Activated CD4-positive, alpha-beta T cell treated with anti-CD3 and anti-CD28 coated beads, Interleukin-2, amount 10 ng/mL, durations not matched to agents 7 days and 5 days (primary cell): Measurements from ENCODE around the gene ANGPTL8. TPM values are rescaled to one million over a fixed set of nuclear protein-coding genes. Genes with fewer than 3 reads are reported as not detected.

Experiments
- CTCF ChIA-PET: fragments of 350-600 bp; sonication (Branson Sonifier 250); formaldehyde crosslinking; loops from one replicate; lab custom pipeline; 2021; ENCODE audit warnings: antibody characterized with exemption; lab: Charles Lee
- POLR2A ChIA-PET: fragments of 350-600 bp; sonication (Branson Sonifier 250); formaldehyde crosslinking; loops from one replicate; lab custom pipeline; 2021; ENCODE audit warnings: antibody characterized with exemption; lab: Charles Lee
- DNase-seq: peaks from one replicate; pipeline ENCODE4 v3.0.0-alpha.2; 2020
- H3K27ac Mint-ChIP-seq: one replicate; pipeline ENCODE4 v1.8.0; 2021; ENCODE audit warnings: mild to moderate bottlenecking, moderate library complexity, mixed read lengths
- H3K27me3 Mint-ChIP-seq: one replicate; pipeline ENCODE4 v1.8.0; 2021; ENCODE audit warnings: mixed read lengths
- H3K36me3 Mint-ChIP-seq: one replicate; pipeline ENCODE4 v1.8.0; 2021; ENCODE audit warnings: low read depth, mixed read lengths
- H3K4me1 Mint-ChIP-seq: one replicate; pipeline ENCODE4 v1.8.0; 2021; ENCODE audit warnings: mixed read lengths
- H3K4me3 Mint-ChIP-seq: one replicate; pipeline ENCODE4 v1.8.0; 2021; ENCODE audit warnings: mild to moderate bottlenecking, moderate library complexity, mixed read lengths
- H3K9me3 Mint-ChIP-seq: one replicate; pipeline ENCODE4 v1.8.0; 2021; ENCODE audit warnings: mixed read lengths
- total RNA-seq, 2 experiments: library from RNA; stranded (reverse); gene quantifications; one replicate each; pipeline ENCODE4 v1.2.3, GENCODE V29; 2021

Gene ANGPTL8
- total RNA-seq, 2 experiments from 2014 or later = not detected

GRCh38 chr19:11208561-11209471, 30.6 kb upstream of the ANGPTL8 start:
- no peaks in the 10 kb centered on the region for H3K36me3 Mint-ChIP-seq
- POLR2A ChIA-PET = no interaction called here
- H3K4me1 Mint-ChIP-seq = no peaks in the 10 kb centered on the region
- CTCF ChIA-PET = interaction anchor here (0.5 kb wide), 1 partner anchor 9 kb away, joined by 3 read pairs; no protein-coding TSS in a partner anchor
- H3K27me3 Mint-ChIP-seq = peaks cover 7% of the 10 kb centered on the region
- no peak overlapping the region for H3K4me3 Mint-ChIP-seq
- no peaks in the 10 kb centered on the region for H3K9me3 Mint-ChIP-seq
- H3K27ac Mint-ChIP-seq = no peak overlapping the region
- no peak for DNase-seq

- Mint-ChIP-seq H3K4me1 (no peaks in the 10 kb centered on the region), H3K27ac (peak overlapping the region; percentile 46), H3K27me3 (peaks cover 2% of the 10 kb centered on the region), H3K4me3 (no peak overlapping the region), H3K36me3 (no peaks in the 10 kb centered on the region), H3K9me3 (no peaks in the 10 kb centered on the region)
- DNase-seq = no peak
- ChIA-PET POLR2A (no interaction called here), CTCF (interaction anchor here (0.6 kb wide), 1 partner anchor 273 kb away, joined by 3 read pairs; no protein-coding TSS in a partner anchor)
Measured at GRCh38 chr19:11209839-11210655, 29.4 kb upstream of the ANGPTL8 start.

- DNase-seq = no peak
- ChIA-PET POLR2A (no interaction called here), CTCF (no interaction called here)
- no peaks in the 10 kb centered on the region for H3K4me1 Mint-ChIP-seq
- H3K4me3 Mint-ChIP-seq = no peak overlapping the region
- H3K36me3 Mint-ChIP-seq = no peaks in the 10 kb centered on the region
- no peak overlapping the region for H3K27ac Mint-ChIP-seq
- no peaks in the 10 kb centered on the region for H3K27me3 Mint-ChIP-seq
- no peaks in the 10 kb centered on the region for H3K9me3 Mint-ChIP-seq
Measured at GRCh38 chr19:11210656-11210928, 28.8 kb upstream of the ANGPTL8 start.

- no peaks in the 10 kb centered on the region for H3K36me3 Mint-ChIP-seq
- CTCF ChIA-PET = interaction anchor here (0.6 to 0.7 kb wide), 2 partner anchors 11 to 1477 kb away, joined by 3 to 5 read pairs; no protein-coding TSS in a partner anchor
Measured at GRCh38 chr19:11214387-11214786, 25.0 kb upstream of the ANGPTL8 start.

GRCh38 chr19:11221082-11221598, 18.3 kb upstream of the ANGPTL8 start:
- POLR2A ChIA-PET = no interaction called here
- CTCF ChIA-PET = no interaction called here
- no peaks in the 10 kb centered on the region for H3K4me1 Mint-ChIP-seq
- H3K36me3 Mint-ChIP-seq = peaks cover 1% of the 10 kb centered on the region
- no peak overlapping the region for H3K4me3 Mint-ChIP-seq
- peaks cover 13% of the 10 kb centered on the region for H3K9me3 Mint-ChIP-seq
- no peak for DNase-seq
- H3K27ac Mint-ChIP-seq = no peak overlapping the region
- H3K27me3 Mint-ChIP-seq = no peaks in the 10 kb centered on the region

More at GRCh38 chr19:11214387-11214786, 25.0 kb upstream of the ANGPTL8 start:
- Mint-ChIP-seq H3K9me3 (no peaks in the 10 kb centered on the region), H3K27ac (no peak overlapping the region), H3K4me1 (no peaks in the 10 kb centered on the region), H3K4me3 (no peak overlapping the region), H3K27me3 (no peaks in the 10 kb centered on the region)
- DNase-seq = no peak
- POLR2A ChIA-PET = no interaction called here

GRCh38 chr19:11223200-11223599, 16.2 kb upstream of the ANGPTL8 start:
- DNase-seq = no peak
- no peaks in the 10 kb centered on the region for H3K4me1 Mint-ChIP-seq
- H3K4me3 Mint-ChIP-seq = no peak overlapping the region
- peaks cover 13% of the 10 kb centered on the region for H3K9me3 Mint-ChIP-seq
- H3K27me3 Mint-ChIP-seq = no peaks in the 10 kb centered on the region
- CTCF ChIA-PET = interaction anchor here (0.5 to 0.6 kb wide), 2 partner anchors 32 to 571 kb away, joined by 3 read pairs; no protein-coding TSS in a partner anchor
- no peak overlapping the region for H3K27ac Mint-ChIP-seq
- POLR2A ChIA-PET = interaction anchor here (0.7 kb wide), 1 partner anchor 96 kb away, joined by 3 read pairs; no protein-coding TSS in a partner anchor
- peaks cover 1% of the 10 kb centered on the region for H3K36me3 Mint-ChIP-seq

- no peak for DNase-seq
- Mint-ChIP-seq H3K4me3 (no peak overlapping the region), H3K4me1 (no peaks in the 10 kb centered on the region), H3K27ac (no peak overlapping the region), H3K36me3 (peaks cover 1% of the 10 kb centered on the region), H3K27me3 (no peaks in the 10 kb centered on the region), H3K9me3 (peaks cover 13% of the 10 kb centered on the region)
- ChIA-PET CTCF (no interaction called here), POLR2A (no interaction called here)
Measured at GRCh38 chr19:11224429-11224828, 15.0 kb upstream of the ANGPTL8 start.

- POLR2A ChIA-PET = no interaction called here
- CTCF ChIA-PET = interaction anchor here (0.6 kb wide), 1 partner anchor 11 kb away, joined by 5 read pairs; no protein-coding TSS in a partner anchor
Measured at GRCh38 chr19:11225172-11225571, 14.2 kb upstream of the ANGPTL8 start.

GRCh38 chr19:11225815-11226214, 13.6 kb upstream of the ANGPTL8 start:
- Mint-ChIP-seq H3K4me3 (no peak overlapping the region), H3K27ac (no peak overlapping the region), H3K36me3 (no peaks in the 10 kb centered on the region), H3K4me1 (no peaks in the 10 kb centered on the region), H3K27me3 (no peaks in the 10 kb centered on the region), H3K9me3 (peaks cover 8% of the 10 kb centered on the region)
- CTCF ChIA-PET = interaction anchor here (0.9 to 1.1 kb wide), 2 partner anchors 22 to 289 kb away, joined by 4 to 6 read pairs; no protein-coding TSS in a partner anchor
- no peak for DNase-seq
- POLR2A ChIA-PET = interaction anchor here (0.6 kb wide), 1 partner anchor 1267 kb away, joined by 3 read pairs; no protein-coding TSS in a partner anchor

More at GRCh38 chr19:11225172-11225571, 14.2 kb upstream of the ANGPTL8 start:
- Mint-ChIP-seq H3K4me1 (no peaks in the 10 kb centered on the region), H3K9me3 (peaks cover 12% of the 10 kb centered on the region), H3K27ac (no peak overlapping the region), H3K4me3 (no peak overlapping the region), H3K36me3 (peaks cover 1% of the 10 kb centered on the region), H3K27me3 (no peaks in the 10 kb centered on the region)
- DNase-seq = no peak

- Mint-ChIP-seq H3K4me1 (no peaks in the 10 kb centered on the region), H3K27me3 (no peaks in the 10 kb centered on the region), H3K9me3 (no peaks in the 10 kb centered on the region), H3K4me3 (no peak overlapping the region), H3K27ac (no peak overlapping the region), H3K36me3 (no peaks in the 10 kb centered on the region)
- POLR2A ChIA-PET = no interaction called here
- DNase-seq = no peak
- CTCF ChIA-PET = interaction anchor here (0.9 to 1.1 kb wide), 3 partner anchors 23 to 290 kb away, joined by 3 to 6 read pairs (median 4); partner anchors contain the start of gene PRKCSH
Measured at GRCh38 chr19:11226716-11227166, 12.7 kb upstream of the ANGPTL8 start.

GRCh38 chr19:11227195-11227886, 12.1 kb upstream of the ANGPTL8 start:
- CTCF ChIA-PET = interaction anchor here (0.6 to 1.1 kb wide), 3 partner anchors 56 to 208 kb away, joined by 3 read pairs; partner anchors contain the start of gene PRKCSH
- Mint-ChIP-seq H3K27ac (no peak overlapping the region), H3K9me3 (no peaks in the 10 kb centered on the region), H3K27me3 (no peaks in the 10 kb centered on the region), H3K36me3 (no peaks in the 10 kb centered on the region), H3K4me3 (no peak overlapping the region), H3K4me1 (no peaks in the 10 kb centered on the region)
- DNase-seq = no peak
- POLR2A ChIA-PET = no interaction called here
